HG03025 (cell line): ENCODE data around the gene LNX1.

ENCODE experiments used
- ATAC-seq: cut with Tn5 transposase; IDR thresholded peaks from one replicate; pipeline ENCODE4 v1.9.1; 2021; ENCODE audit warnings: mild to moderate bottlenecking, moderate library complexity; ENCODE audit not compliant: unreplicated experiment, low FRiP score

The LNX1 gene

DNA sequence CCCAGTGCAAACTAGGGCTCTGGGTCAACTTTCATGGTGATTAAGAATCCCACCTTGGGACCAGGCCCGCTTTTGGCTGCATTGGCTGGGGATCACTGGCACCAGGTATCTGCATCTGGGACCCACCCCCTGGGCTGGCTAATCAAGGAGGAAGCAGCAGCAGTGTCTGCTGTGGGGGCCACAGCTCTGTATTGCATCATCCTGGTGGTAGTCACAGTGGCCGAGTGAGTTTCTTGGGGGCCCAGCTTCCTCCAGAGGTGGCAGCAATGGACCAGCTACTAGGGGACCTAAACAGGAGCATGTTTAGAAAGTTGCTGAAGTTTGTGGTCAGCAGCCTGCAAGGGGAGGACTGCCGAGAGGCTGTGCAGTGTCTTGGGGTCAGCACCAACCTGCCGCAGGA lies 15.7 kb downstream of the LNX1 start:
- ATAC-seq: no peak

- ATAC-seq: no peak
These were observed 16.8 kb downstream of the LNX1 start for GRCh38 chr4:53574528-53574927.

DNA sequence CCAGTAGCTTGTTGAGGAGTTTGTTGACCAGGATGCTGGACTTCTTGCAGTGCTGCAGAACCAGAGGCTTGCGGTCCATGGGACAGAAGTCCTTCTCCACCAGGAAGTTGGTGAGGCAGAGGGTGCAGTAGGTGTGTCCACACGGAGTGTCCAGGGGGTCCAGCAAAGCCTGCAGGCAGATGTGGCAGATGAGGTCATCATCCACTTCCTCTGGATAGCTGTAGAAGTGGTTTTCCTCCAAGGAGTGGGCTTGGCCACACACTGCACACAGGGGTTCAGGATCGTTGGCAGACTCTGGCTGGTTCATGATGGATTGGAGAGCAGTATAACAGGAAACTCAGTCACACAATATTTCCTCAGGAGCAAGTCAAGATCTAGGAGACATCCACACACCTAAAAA lies 17.6 kb downstream of the LNX1 start:
- no peak for ATAC-seq

DNA sequence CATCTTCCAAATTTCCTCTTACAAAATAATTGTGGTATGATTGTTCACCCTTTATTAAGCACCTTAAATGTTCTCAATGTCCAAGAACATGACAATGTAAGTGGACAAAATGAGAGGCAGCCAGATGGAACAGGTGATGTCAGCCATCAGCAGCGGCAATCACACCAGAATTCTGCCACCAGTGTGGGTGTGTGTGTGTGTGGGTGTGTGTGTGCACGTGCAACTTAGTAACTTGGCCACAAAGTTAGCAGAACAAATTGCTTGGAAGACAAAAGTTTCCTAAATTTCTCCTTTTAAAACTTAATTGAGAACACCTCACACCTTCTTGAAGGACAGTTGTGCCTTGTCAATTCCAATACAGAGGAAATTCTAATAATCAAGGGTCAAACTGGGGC lies 18.7 kb downstream of the LNX1 start:
- ATAC-seq: no peak

- no peak for ATAC-seq
These were observed 19.2 kb downstream of the LNX1 start for GRCh38 chr4:53571936-53572599.

- ATAC-seq: peak; percentile 79
These were observed 27.5 kb downstream of the LNX1 start for GRCh38 chr4:53563824-53564223.

GRCh38 chr4:53562409-53562808 lies 28.9 kb downstream of the LNX1 start:
- ATAC-seq: no peak

- ATAC-seq: no peak
These were observed 32.2 kb downstream of the LNX1 start for GRCh38 chr4:53559021-53559620.

- ATAC-seq: no peak
These were observed 33.1 kb downstream of the LNX1 start for GRCh38 chr4:53558065-53558801.

- no peak for ATAC-seq
These were observed 33.6 kb downstream of the LNX1 start for GRCh38 chr4:53557669-53558064.

DNA sequence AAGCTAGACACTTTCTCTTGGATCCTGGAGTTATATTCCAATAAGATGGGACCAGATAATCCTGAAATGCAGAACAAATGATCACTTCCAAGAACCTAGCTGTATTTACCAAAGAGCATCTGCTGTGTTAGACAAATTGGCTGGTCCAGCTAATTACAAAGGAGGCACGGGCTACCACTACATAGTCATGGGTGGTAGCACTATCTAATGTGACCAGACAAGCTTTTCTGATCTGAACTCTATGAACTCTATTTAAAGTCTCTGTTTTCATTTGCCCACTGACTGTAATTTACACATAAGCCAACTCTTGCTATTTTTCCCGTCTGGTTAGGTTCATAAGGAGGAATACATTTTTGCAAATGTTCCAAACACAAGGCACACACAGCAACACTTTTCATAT lies 34.6 kb downstream of the LNX1 start:
- ATAC-seq: no peak

- no peak for ATAC-seq
These were observed 37.6 kb downstream of the LNX1 start for GRCh38 chr4:53553486-53554210.

DNA sequence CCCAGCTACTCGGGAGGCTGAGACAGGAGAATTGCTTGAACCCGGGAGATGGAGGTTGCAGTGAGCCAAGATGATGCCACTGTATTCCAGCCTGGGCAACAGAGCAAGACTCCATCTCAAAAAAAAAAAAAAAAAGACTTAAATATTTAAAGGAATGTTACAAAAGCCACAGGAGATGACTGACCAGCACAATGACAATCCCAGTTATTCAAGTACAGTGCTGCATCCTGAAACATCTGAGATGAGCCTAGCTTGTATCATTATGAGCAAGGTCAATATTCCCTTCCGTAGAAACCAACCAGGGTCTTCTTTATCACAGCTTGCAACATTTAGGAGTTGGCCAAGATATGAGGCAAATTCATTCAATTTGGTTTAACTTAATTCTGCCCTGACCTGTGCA lies 38.6 kb downstream of the LNX1 start:
- no peak for ATAC-seq

- no peak for ATAC-seq
These were observed 39.3 kb downstream of the LNX1 start for GRCh38 chr4:53551958-53552357.

GRCh38 chr4:53551281-53551864 lies 39.9 kb downstream of the LNX1 start:
- ATAC-seq: no peak

- ATAC-seq: no peak
These were observed 42.6 kb downstream of the LNX1 start for GRCh38 chr4:53548662-53549061.

DNA sequence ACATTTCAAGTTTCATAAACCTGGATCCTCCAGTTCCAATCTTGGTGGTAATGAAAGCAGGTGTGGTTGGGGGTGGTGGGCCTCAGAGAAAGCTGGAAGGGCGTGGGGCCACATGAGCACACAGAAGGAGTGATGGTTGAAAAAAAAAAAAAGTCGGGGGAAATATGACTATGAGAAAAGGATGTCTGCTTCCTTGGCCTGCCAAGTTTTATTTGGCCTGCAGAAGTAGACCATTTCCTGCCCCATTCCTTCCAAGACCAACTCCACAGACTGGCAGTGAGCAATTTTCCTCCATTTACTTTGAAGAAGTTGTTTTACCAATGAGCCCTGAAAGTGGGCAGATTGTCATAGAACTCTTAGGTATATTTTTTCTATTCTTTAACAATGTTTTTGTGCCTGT lies 43.3 kb downstream of the LNX1 start:
- ATAC-seq: no peak

DNA sequence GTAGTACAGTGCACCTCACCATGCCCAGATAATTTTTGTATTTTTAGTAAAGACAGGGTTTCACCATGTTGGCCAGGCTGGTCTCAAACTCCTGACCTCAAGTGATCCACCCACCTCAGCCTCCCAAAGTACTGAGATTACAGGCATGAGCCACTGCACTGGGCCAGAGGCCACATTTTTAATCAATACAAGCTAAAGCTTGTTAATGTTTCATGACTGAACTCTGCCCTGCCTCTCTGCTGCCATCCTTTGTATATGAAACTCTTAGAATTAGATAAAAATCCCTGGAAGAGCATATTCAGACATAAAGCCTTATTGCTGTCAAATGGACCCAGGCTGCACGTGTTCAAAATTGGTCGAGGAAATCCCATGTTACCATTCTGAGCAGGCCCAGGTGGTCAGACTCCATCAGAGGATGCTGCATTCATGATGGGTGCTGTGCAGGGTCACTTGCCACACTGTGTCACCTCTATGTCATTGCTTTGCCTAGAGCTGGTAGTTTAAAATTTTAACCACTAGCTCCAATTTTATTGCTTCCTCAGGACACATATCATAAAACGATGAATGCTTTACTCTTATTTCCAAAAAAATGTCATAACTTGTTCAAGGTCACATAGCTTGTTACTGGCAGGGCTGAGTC lies 45.2 kb downstream of the LNX1 start:
- no peak for ATAC-seq

- no peak for ATAC-seq
These were observed 46.0 kb downstream of the LNX1 start for GRCh38 chr4:53545273-53545672.

GRCh38 chr4:53543561-53543960 lies 47.7 kb downstream of the LNX1 start:
- no peak for ATAC-seq
